HS-5 (cell line): ENCODE data around the gene LCMT2.

ENCODE experiments used
- DNase-seq: peaks from one replicate; pipeline ENCODE4 v3.0.0-alpha.2; 2012; ENCODE audit warnings: low read depth

LCMT2 gene

GRCh38 chr15:43275740-43276562 is 54.4 kb downstream of the LCMT2 start:
- DNase-seq: no peak

- no peak for DNase-seq
Observed at GRCh38 chr15:43274136-43274535, 56.2 kb downstream of the LCMT2 start.
